Glomerular visceral epithelial cell (primary cell): ENCODE data around the gene LCT.

Experiments used
- DNase-seq: peaks from one replicate; pipeline ENCODE4 v3.0.0-alpha.2; 2016; ENCODE audit errors: extremely low spot score

The LCT gene

GRCh38 chr2:135742325-135742757 lies 94.6 kb downstream of the LCT start:
- DNase-seq, result peak; percentile 54

DNA sequence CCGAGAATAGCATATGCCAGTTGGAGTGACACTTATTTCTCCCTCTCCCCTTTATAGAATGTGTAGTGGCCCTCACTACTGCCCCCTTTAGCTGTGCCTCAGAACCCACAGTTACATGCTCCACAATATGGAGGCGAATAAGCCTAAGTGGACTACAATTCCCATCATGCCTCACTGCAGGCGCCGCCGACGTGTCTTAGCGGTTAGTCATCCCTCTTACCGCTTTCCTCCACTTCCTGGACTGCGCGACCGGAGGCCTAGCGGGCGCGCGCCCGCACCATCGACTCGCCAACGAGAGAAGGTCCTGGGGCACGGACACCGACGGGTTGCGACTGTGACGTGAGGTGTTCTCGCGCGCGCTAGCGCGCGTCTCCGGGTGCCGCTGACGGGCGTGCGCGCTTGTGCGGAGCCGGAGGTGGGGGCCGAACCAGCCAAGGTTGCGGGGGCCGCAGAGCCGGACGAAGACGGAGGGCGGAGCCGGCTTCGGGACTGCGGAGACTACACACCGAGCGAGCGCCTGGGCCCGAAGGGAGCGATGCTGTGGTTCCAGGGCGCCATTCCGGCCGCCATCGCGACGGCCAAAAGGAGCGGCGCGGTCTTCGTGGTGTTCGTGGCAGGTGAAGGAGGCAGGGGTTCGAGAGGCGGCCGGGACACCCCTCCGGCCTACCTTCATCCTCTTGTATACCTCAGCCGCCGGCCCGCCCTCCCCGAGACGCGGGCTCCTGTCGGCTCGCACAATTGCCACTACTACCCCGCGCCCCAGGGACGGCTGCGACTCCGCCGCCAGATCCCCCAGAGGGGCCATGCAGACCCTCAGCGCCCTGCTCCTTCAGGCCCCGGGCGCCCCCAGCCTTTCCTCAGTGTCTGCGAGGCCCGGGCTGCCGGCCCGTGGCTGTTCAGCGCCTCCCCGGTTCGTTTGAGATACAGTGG lies 95.3 kb downstream of the LCT start, which contains the start of gene UBXN4:
Gene UBXN4 (plus strand): TSS at position 461 of the 930 bp plus-strand sequence. CDS start 75 bp downstream, at position 536.
- peak; percentile 100 for DNase-seq

- DNase-seq, result no peak
These were observed 96.0 kb downstream of the LCT start for GRCh38 chr2:135741043-135741394.

DNA sequence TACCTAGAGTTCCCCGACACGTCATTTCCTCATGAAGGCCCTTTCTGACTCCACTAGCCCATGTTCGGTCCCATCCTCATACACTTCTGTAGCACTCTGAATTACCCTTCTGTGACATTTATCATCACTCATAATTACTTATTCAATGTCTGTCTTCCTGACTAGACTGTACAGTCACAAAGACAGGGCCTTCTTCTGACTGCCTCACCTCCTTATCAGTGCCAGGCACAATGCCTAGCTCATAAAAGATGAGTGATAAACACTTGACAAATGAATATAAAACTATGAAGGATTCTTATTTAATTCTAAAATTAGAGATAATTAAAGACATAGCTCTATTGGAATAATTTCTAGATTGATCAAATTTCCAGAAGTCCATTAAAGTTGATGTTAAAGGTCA lies 96.8 kb downstream of the LCT start:
- no peak for DNase-seq
